Measurements from ENCODE around the gene KRT72.

DNA sequence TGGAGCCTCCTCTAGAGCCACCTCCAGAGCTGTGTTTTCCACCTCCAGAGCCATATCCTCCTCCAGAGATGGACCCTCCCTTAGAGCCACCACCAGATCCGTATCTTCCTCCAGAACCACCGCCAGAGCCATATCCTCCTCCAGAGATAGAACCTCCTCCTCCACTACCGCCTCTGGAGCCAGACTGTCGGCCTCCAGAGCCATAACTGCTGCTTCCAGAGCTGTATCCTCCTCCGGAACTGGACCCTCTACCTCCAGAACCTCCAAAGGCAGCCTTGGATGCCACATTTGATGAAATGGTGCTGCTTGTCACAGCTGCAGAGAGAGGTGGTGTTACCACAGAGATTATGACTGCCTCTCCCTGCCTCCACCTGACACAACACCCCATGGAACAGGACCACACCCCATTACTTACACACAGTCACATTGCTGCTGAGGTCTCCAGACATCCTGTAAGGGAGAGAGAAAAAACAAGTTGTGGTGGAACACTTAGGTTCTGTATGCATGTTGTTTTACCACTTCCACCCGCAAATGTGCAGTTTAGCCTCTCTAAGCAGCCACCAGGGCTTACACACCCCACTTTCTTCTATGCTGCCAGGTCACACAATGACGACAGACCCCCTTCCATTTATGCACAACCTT, 44.0 kb upstream of the KRT72 start:
- TF ChIP-seq CTCF (IDR thresholded peaks at IDR 0.05; ENCODE audit: insufficient read depth, low read length, poor library complexity, severe bottlenecking), result no peak
- no peak for TF ChIP-seq EZH2phosphoT487 (conservative IDR thresholded peaks at IDR 0.05; ENCODE audit: low read length)
